Keratinocyte (primary cell): ENCODE measurements around the gene MAGI1. TPM values are rescaled to one million over a fixed set of nuclear protein-coding genes. Genes with fewer than 3 reads are reported as not detected.

Experiments used
- DNase-seq: peaks from one replicate; pipeline ENCODE4 v3.0.0-alpha.2; 2011; ENCODE audit warnings: low read depth, missing footprints, low spot score
- FAIRE-seq: peaks from 2 replicates; lab custom pipeline; 2011; peaks lifted over from hg19 to GRCh38; lab: Jason Lieb, UNC
- H2AFZ ChIP-seq: 2 replicates; pipeline ENCODE4 v1.6.0; 2012; ENCODE audit warnings: low read length, control low read depth, inconsistent platforms; ENCODE audit not compliant: control insufficient read depth
- H3K27ac ChIP-seq: 2 replicates; pipeline ENCODE4 v1.5.1; 2011; ENCODE audit warnings: low read length; ENCODE audit not compliant: control insufficient read depth, insufficient read depth
- H3K27me3 ChIP-seq: 3 replicates; pipeline ENCODE4 v1.6.0; 2011; ENCODE audit warnings: low read length; ENCODE audit not compliant: control insufficient read depth, insufficient read depth; ENCODE audit errors: extremely low read depth
- H3K36me3 ChIP-seq, 2 experiments: 2 replicates in 1 of 2; 3 replicates in 1 of 2; pipeline ENCODE4 v1.5.1; 2011; ENCODE audit warnings: low read length in 2 of 2, mild to moderate bottlenecking in 1 of 2; ENCODE audit not compliant: control insufficient read depth in 2 of 2, insufficient read depth in 2 of 2; ENCODE audit errors: extremely low read depth in 1 of 2
- H3K4me1 ChIP-seq: 3 replicates; pipeline ENCODE4 v1.5.1; 2011; ENCODE audit warnings: low read length; ENCODE audit not compliant: control insufficient read depth, insufficient read depth; ENCODE audit errors: extremely low read depth
- H3K4me2 ChIP-seq: 3 replicates; pipeline ENCODE4 v1.6.0; 2011; ENCODE audit warnings: low read depth, low read length; ENCODE audit not compliant: control insufficient read depth, insufficient read depth; ENCODE audit errors: extremely low read depth
- H3K4me3 ChIP-seq, 3 experiments: fragments of 200-600 bp in 1 of 3; sonication (generic) in 1 of 3; 2 replicates in 2 of 3; 3 replicates in 1 of 3; pipeline ENCODE4 v1.5.1; 2011 to 2016; ENCODE audit warnings: low read length in 3 of 3, mild to moderate bottlenecking in 3 of 3, control low read depth in 2 of 3, inconsistent platforms in 1 of 3, low read depth in 1 of 3, mixed read lengths in 1 of 3, mixed run types in 1 of 3, moderate library complexity in 1 of 3; ENCODE audit not compliant: control insufficient read depth in 2 of 3, insufficient read depth in 2 of 3; ENCODE audit errors: extremely low read depth in 1 of 3
- H3K79me2 ChIP-seq: 2 replicates; pipeline ENCODE4 v1.6.0; 2012; ENCODE audit warnings: low read length; ENCODE audit not compliant: control insufficient read depth, insufficient read depth
- H3K9ac ChIP-seq: 3 replicates; pipeline ENCODE4 v1.6.0; 2011; ENCODE audit warnings: low read length; ENCODE audit not compliant: control insufficient read depth, insufficient read depth; ENCODE audit errors: extremely low read depth
- H3K9me1 ChIP-seq: 3 replicates; pipeline ENCODE4 v1.6.0; 2011; ENCODE audit warnings: low read length; ENCODE audit not compliant: control insufficient read depth, insufficient read depth; ENCODE audit errors: extremely low read depth
- H3K9me3 ChIP-seq: 2 replicates; pipeline ENCODE4 v1.5.1; 2012; ENCODE audit warnings: low read depth, low read length; ENCODE audit not compliant: control insufficient read depth
- H4K20me1 ChIP-seq: 3 replicates; pipeline ENCODE4 v1.6.0; 2011; ENCODE audit warnings: low read length; ENCODE audit not compliant: control insufficient read depth, insufficient read depth; ENCODE audit errors: extremely low read depth
- CTCF ChIP-seq, 3 experiments: IDR thresholded peaks in 1 of 3; conservative IDR thresholded peaks in 1 of 3; optimal IDR thresholded peaks in 1 of 3; 2 replicates in 2 of 3; 3 replicates in 1 of 3; pipeline versions ENCODE3 to v1.5.1; 2011; ENCODE audit warnings: low read length in 3 of 3, mild to moderate bottlenecking in 3 of 3, moderate library complexity in 2 of 3, control low read depth in 1 of 3, inconsistent platforms in 1 of 3; ENCODE audit not compliant: insufficient read depth in 2 of 3; ENCODE audit errors: extremely low read depth in 1 of 3
- EZH2 ChIP-seq: IDR thresholded peaks from one replicate; pipeline ENCODE4 v1.6.1; 2012; ENCODE audit warnings: inconsistent platforms, mild to moderate bottlenecking, low read length, moderate library complexity
- dilution Hi-C: fragments of 300-500 bp; cut with MboI; formaldehyde crosslinking; loops from one replicate; pipeline ENCODE4 v1.7.0; 2020; ENCODE audit warnings: low sequenced_read_pairs; ENCODE audit not compliant: extremely low pct_ligation_motif_present
- polyA plus RNA-seq, 5 experiments: library from polyadenylated mRNA; depleted of rRNA in 3 of 5; stranded (reverse) in 3 of 5; stranded (forward) in 1 of 5; unstranded in 1 of 5; fragments of >200 nt; gene quantifications; 1 replicate in 1 of 5; 2 replicates in 3 of 5; 3 replicates in 1 of 5; pipeline versions ENCODE4 v1.2.1 to v1.2.3, GENCODE V29; 2011 to 2012; ENCODE audit warnings: missing spikeins in 2 of 5, low read depth in 1 of 5, low replicate concordance in 1 of 5

MAGI1 gene
- polyA plus RNA-seq, 1 donor (not counting 4 experiments of a cell fraction or from before 2014, with no cell fraction given) = 10.9 TPM

GRCh38 chr3:65912647-65913046 lies 126.1 kb downstream of the MAGI1 start:
- H2AFZ ChIP-seq = no peak overlapping the region
- H3K9ac ChIP-seq = no peak overlapping the region
- H3K27me3 ChIP-seq = no peaks in the 10 kb centered on the region
- no peaks in the 10 kb centered on the region for H3K9me3 ChIP-seq
- DNase-seq = no peak
- dilution Hi-C loops = no loop called here
- TF ChIP-seq EZH2 = no peak
- TF ChIP-seq CTCF (optimal IDR thresholded peaks at IDR 0.05 in 1 of 3, IDR thresholded peaks at IDR 0.05 in 1 of 3, conservative IDR thresholded peaks at IDR 0.05 in 1 of 3; ENCODE audit: extremely low read depth in 1 of 3, insufficient read depth in 2 of 3, low read length in 3 of 3) = no peak
- no peak overlapping the region for H3K27ac ChIP-seq
- H3K36me3 ChIP-seq = no peaks in the 10 kb centered on the region
- H3K4me3 ChIP-seq = no peak overlapping the region
- no peaks in the 10 kb centered on the region for H3K9me1 ChIP-seq
- H3K4me1 ChIP-seq = no peaks in the 10 kb centered on the region
- H4K20me1 ChIP-seq = no peaks in the 10 kb centered on the region
- no peaks in the 10 kb centered on the region for H3K79me2 ChIP-seq
- H3K4me2 ChIP-seq = no peak overlapping the region
- FAIRE-seq = no peak

GRCh38 chr3:65908588-65908987 lies 130.1 kb downstream of the MAGI1 start:
- no peaks in the 10 kb centered on the region for H3K9me3 ChIP-seq
- H3K4me2 ChIP-seq = no peak overlapping the region
- no peak for TF ChIP-seq EZH2
- DNase-seq (no peak), FAIRE-seq (no peak)
- H3K27ac ChIP-seq = no peak overlapping the region
- no peaks in the 10 kb centered on the region for H3K4me1 ChIP-seq
- dilution Hi-C loops = no loop called here
- H3K79me2 ChIP-seq = no peaks in the 10 kb centered on the region
- no peaks in the 10 kb centered on the region for H3K9me1 ChIP-seq
- no peak overlapping the region for H3K4me3 ChIP-seq
- H4K20me1 ChIP-seq = no peaks in the 10 kb centered on the region
- H3K27me3 ChIP-seq = no peaks in the 10 kb centered on the region
- H2AFZ ChIP-seq = no peak overlapping the region
- H3K9ac ChIP-seq = no peak overlapping the region
- H3K36me3 ChIP-seq = no peaks in the 10 kb centered on the region
